Cardiac fibroblast (primary cell): Measurements from ENCODE around the gene COL1A1.

ENCODE experiments used
- DNase-seq, 2 donors: peaks; one replicate each; pipeline versions ENCODE4 v3.0.0 to v3.0.0-alpha.2; 2010; ENCODE audit warnings: low read depth in 2 of 2
- H3K4me3 ChIP-seq, 2 donors: replicated peaks in 1 of 2; 1 replicate in 1 of 2; 2 replicates in 1 of 2; pipeline ENCODE4 v1.5.1; 2011; ENCODE audit warnings: low read depth in 2 of 2, low read length in 2 of 2, mild to moderate bottlenecking in 2 of 2, moderate library complexity in 1 of 2
- TF ChIP-seq, protein P1 (sequence below): IDR thresholded peaks from one replicate; pipeline ENCODE4 v1.5.1; 2011; ENCODE audit warnings: low read depth, mild to moderate bottlenecking, low read length, inconsistent platforms

Gene COL1A1

DNA sequence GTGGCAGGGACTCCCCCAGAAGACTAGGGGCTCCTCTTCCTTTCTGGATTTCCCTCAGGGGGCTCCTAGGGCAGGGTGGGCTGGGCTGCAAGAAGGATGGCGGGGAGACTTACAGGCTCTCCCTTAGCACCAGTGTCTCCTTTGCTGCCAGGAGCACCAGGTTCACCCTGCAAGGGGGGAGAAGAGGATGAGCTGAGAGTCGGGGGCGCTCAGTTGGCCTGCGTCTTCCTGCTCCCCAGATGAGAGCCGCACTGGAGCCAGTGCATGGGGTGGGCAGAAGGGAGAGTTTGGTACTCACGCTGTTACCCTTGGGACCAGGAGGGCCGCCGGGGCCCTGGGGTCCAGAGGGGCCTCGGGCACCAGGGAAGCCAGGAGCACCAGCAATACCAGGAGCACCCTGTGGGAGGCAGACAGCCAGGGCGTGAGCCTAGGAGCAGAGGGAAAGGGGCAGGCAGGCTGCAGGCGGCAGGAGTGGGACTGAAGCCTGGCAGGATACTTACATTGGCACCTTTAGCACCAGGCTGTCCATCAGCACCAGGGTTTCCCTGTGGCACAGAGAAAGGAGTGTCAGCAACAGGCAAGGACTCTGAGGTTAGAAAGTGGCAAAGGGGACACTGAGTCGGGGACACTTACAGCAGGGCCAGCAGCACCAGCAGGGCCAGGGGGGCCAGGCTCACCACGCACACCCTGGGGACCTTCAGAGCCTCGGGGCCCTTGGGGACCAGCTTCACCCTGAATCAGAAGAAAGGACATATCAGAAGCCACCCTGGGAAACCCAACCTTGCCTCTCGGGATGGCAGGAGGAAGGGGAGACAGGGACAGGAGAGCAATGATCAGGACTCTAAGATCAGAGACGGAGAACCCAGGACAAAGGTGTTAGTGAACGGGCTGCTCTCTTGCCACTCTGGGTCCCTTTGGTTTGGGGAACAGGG is 6.2 kb downstream of the COL1A1 start:
- DNase-seq: peak; percentile 60 to 68
- H3K4me3 ChIP-seq: peak overlapping the region in 1 of 2 donors; percentile 33
- TF ChIP-seq, protein P1, sequence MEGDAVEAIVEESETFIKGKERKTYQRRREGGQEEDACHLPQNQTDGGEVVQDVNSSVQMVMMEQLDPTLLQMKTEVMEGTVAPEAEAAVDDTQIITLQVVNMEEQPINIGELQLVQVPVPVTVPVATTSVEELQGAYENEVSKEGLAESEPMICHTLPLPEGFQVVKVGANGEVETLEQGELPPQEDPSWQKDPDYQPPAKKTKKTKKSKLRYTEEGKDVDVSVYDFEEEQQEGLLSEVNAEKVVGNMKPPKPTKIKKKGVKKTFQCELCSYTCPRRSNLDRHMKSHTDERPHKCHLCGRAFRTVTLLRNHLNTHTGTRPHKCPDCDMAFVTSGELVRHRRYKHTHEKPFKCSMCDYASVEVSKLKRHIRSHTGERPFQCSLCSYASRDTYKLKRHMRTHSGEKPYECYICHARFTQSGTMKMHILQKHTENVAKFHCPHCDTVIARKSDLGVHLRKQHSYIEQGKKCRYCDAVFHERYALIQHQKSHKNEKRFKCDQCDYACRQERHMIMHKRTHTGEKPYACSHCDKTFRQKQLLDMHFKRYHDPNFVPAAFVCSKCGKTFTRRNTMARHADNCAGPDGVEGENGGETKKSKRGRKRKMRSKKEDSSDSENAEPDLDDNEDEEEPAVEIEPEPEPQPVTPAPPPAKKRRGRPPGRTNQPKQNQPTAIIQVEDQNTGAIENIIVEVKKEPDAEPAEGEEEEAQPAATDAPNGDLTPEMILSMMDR: peak; percentile 58

DNA sequence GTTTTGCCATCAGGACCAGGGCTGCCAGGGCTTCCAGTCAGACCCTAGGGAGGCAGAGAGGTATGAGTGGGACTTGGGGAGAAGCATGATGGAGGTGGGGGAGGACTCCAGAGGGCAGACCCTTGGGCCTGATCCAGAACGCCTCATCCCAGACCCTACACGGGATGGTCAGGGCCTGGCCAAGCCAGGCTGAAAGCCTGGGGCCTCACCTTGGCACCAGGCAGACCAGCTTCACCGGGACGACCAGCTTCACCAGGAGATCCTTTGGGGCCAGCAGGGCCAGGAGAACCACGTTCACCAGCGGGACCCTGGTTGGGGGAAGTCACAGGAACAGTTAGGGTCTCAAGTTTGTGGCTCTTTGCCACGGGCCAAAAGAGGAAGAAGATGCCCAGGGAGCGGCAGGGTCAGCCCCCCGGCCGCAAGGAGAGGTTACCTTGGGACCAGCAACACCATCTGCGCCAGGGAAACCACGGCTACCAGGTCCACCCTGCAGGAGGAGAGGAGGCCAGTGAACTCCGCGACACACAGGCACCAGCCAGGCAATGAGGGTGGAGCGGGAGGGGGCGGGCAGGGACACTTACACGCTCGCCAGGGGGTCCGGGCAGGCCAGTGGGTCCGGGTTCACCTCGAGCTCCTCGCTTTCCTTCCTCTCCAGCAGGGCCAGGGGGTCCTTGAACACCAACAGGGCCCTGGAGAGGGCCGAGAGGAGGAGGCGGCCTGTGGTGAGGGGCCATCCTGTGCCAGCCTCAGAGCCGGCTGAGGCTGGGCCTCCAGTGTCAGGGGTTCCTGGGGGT is 7.1 kb downstream of the COL1A1 start:
- DNase-seq: peak in 1 of 2 donors; percentile 45
- peak overlapping the region in 1 of 2 donors; percentile 33 for H3K4me3 ChIP-seq
- TF ChIP-seq, protein P1: no peak

- no peak overlapping the region for H3K4me3 ChIP-seq
- TF ChIP-seq, protein P1: no peak
- DNase-seq: no peak
These were observed 8.7 kb downstream of the COL1A1 start for GRCh38 chr17:50192618-50193291.

- no peak for DNase-seq
- TF ChIP-seq, protein P1: no peak
- H3K4me3 ChIP-seq: peak overlapping the region in 1 of 2 donors; percentile 4
These were observed 9.2 kb downstream of the COL1A1 start for GRCh38 chr17:50192144-50192617.

DNA sequence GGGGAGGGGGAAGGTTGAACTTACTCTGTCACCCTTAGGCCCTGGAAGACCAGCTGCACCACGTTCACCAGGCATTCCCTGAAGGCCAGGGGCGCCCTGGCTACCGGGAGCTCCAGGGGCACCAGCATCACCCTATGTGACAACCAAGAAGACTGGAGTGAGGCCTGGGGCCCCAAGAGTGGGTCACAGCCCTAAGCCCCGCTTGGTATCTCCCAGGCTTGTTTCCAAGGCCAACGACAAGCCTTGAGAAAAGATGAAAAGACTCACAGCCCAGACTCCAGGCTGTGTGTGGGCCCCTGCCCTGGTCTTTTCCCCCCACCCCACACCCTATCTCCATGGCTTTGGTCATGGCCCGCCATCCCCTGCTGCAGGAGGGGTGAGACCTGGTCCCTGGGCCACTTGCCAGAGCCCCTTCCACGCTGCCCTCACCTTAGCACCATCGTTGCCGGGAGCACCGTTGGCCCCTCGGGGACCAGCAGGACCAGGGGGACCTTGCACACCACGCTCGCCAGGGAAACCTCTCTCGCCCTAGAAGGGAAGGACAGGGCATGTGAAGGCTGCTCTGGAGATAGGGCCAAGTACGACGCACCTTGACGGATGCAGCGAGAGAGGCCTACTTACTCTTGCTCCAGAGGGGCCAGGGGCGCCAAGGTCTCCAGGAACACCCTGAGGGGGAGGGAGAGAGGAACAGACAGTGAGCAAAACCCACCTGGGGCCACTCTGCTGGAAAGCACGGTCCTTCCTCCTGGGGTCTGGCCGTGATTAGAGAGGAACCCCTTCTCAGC is 9.9 kb downstream of the COL1A1 start:
- peak overlapping the region in 1 of 2 donors; percentile 4 for H3K4me3 ChIP-seq
- TF ChIP-seq, protein P1: no peak
- DNase-seq: peak in 1 of 2 donors; percentile 50
